Heart left ventricle (tissue), 16 donors: ENCODE results near the gene BLOC1S2. TPM values are rescaled to one million over a fixed set of nuclear protein-coding genes. Genes with fewer than 3 reads are reported as not detected.

Source experiments
- ATAC-seq, 4 donors: fragments of 200-7000 bp; cut with Tn5 transposase; one replicate each; pipeline ENCODE4 v1.9.1; 2020 to 2022; ENCODE audit warnings: moderate library complexity in 4 of 4, mild to moderate bottlenecking in 3 of 4, moderate number of reproducible peaks in 1 of 4
- DNase-seq, 5 donors: peaks; one replicate each; pipeline ENCODE4 v3.0.0-alpha.2; 2020
- H3K27ac ChIP-seq, 12 donors: fragments of 200-600 bp; sonication (generic) in 4 of 12; one replicate each; pipeline versions ENCODE4 v1.5.0 to v1.8.0; 2016 to 2022; ENCODE audit warnings: mild to moderate bottlenecking in 2 of 12
- H3K27me3 ChIP-seq, 9 donors: fragments of 200-600 bp; sonication (generic) in 2 of 9; one replicate each; pipeline versions ENCODE4 v1.5.1 to v1.8.0; 2016 to 2022; ENCODE audit warnings: mild to moderate bottlenecking in 3 of 9
- H3K36me3 ChIP-seq, 9 donors: fragments of 200-600 bp; sonication (generic) in 2 of 9; one replicate each; pipeline versions ENCODE4 v1.5.0 to v1.8.0; 2018 to 2022; ENCODE audit warnings: mild to moderate bottlenecking in 2 of 9
- H3K4me1 ChIP-seq, 12 donors: fragments of 200-600 bp; sonication (generic) in 4 of 12; one replicate each; pipeline versions ENCODE4 v1.5.0 to v1.8.0; 2016 to 2022; ENCODE audit warnings: mild to moderate bottlenecking in 3 of 12
- H3K4me3 ChIP-seq, 12 donors: fragments of 200-600 bp; sonication (generic) in 4 of 12; one replicate each; pipeline versions ENCODE4 v1.5.0 to v1.8.0; 2017 to 2022; ENCODE audit warnings: mild to moderate bottlenecking in 9 of 12, moderate library complexity in 4 of 12
- H3K9me3 ChIP-seq, 12 donors: fragments of 200-600 bp; sonication (generic) in 4 of 12; one replicate each; pipeline versions ENCODE4 v1.5.0 to v1.8.0; 2016 to 2022; ENCODE audit warnings: mild to moderate bottlenecking in 1 of 12
- POLR2A ChIP-seq, 2 donors: fragments of 450-650 bp; IDR thresholded peaks; one replicate each; pipeline ENCODE4 v1.6.1; 2017; ENCODE audit warnings: antibody characterized with exemption in 2 of 2, mild to moderate bottlenecking in 2 of 2, moderate library complexity in 2 of 2
- WGBS, 4 donors: extraction: QIAGEN DNeasy Blood & Tissue Kit in 2 of 4; methylation state at CpG; one replicate each; pipeline versions ENCODE4 v1.1.5 to v1.1.7; 2013 to 2018; 5-methylcytosine and 5-hydroxymethylcytosine counted together
- intact Hi-C, 10 donors: fragments of 100-400 bp; cut with DNase I; formaldehyde crosslinking; loops; one replicate each; pipeline versions ENCODE4 v1.11.1 to v1.14.2; 2022
- polyA plus RNA-seq, 2 donors: library from polyadenylated mRNA; stranded (reverse); fragments of 200-250 nt; gene quantifications; one replicate each; pipeline ENCODE4 v1.2.3, GENCODE V29; 2013
- total RNA-seq, 9 donors: library from RNA; depleted of rRNA in 2 of 9; stranded (reverse); fragments of >200 nt in 2 of 9; fragmentation: NEBNext Ultra II Directional in 3 of 9; extraction: Animal tissue kit (Norgen Biotek cat#: 25700) in 3 of 9; gene quantifications; one replicate each; pipeline versions ENCODE4 v1.1.0 to v1.2.4, GENCODE V29; 2016 to 2023
- TF ChIP-seq, protein P1 (sequence below), 12 donors: fragments of 200-600 bp; sonication (generic) in 4 of 12; IDR thresholded peaks; one replicate each; pipeline versions ENCODE4 v1.5.0 to v1.8.0; 2018 to 2022; ENCODE audit warnings: antibody characterized with exemption in 12 of 12, mild to moderate bottlenecking in 5 of 12
- donor health status: ischemic (EF 13 %, LVEDD 7.1; RV severe dilation, severe dysfunction).
- donor health status: healthy with polysubstance abuse.
- donor health status: DM: no; HTN: yes; CAD: no.
- donor health status: DM: no; HTN: no; CAD: no.
- donor health status: ischemic (EF 25% LVEDD 6.9; RV normal size, moderate dysfunction).
- donor health status: ischemic (EF 25% LVEDD 5.7; RV mildly dilated, moderate dysfunction).
- donor health status: healthy.
- donor health status: DM: yes; HTN: yes; CAD: no.
- donor health status: ischemic (EF 35%, LVEDD 5.7; RV mildly dilated, moderate dysfunction).
- donor health status: nonischemic (EF 11% LVEDD 7.7; RV severe dilation, severe dysfunction).
- donor health status: DM: yes; HTN: yes; CAD: no.
- donor health status: PGD.
- donor health status: ischemic (EF 29% LVEDD 5.4; RV normal size, mild dysfunction).
- donor health status: nonischemic (EF 23%, LVEDD 6.1; RV moderate dilation, normal function).

BLOC1S2 gene
- total and polyA plus RNA-seq, 11 donors, result 14.6 to 43.8 (median 21.3) TPM

DNA sequence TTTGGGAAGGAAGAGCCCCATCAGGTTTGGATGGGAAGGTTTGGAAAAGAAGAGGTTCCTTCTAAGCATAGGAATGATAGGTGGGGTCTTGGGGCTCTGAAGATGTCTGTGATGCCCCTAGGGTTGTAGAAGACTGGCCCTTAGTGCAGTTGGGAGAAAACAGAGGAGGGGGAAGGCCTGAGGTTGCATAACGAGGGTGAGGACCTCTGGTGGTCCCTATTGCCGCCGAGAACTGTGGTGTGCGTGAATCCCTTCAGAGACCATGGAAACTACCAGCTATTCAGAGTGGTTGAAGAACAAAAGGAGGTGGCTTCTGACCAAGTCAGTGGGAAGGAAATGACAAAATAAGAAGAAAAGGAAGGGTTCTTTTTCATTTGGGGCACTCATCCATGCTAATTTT, 46.6 kb upstream of the BLOC1S2 start:
- WGBS, 4 donors, result 43 to 59% (median 46%) methylated on average over 4 of the region's 4 CpGs
- peaks cover 0 to 52% (median 15%) of the 10 kb centered on the region in 9 donors for H3K27me3 ChIP-seq

GRCh38 chr10:100330079-100330478, 43.6 kb upstream of the BLOC1S2 start, which contains the start of gene PKD2L1:
PKD2L1 (minus strand) TSS chr10:100330228; CDS start chr10:100330103, 125 bp downstream.
- H3K4me3 ChIP-seq, result no peak within 1 kb of the TSS
- no peak for ATAC-seq
- TF ChIP-seq POLR2A (IDR thresholded peaks at IDR 0.05), result no peak
- TF ChIP-seq, protein P1, sequence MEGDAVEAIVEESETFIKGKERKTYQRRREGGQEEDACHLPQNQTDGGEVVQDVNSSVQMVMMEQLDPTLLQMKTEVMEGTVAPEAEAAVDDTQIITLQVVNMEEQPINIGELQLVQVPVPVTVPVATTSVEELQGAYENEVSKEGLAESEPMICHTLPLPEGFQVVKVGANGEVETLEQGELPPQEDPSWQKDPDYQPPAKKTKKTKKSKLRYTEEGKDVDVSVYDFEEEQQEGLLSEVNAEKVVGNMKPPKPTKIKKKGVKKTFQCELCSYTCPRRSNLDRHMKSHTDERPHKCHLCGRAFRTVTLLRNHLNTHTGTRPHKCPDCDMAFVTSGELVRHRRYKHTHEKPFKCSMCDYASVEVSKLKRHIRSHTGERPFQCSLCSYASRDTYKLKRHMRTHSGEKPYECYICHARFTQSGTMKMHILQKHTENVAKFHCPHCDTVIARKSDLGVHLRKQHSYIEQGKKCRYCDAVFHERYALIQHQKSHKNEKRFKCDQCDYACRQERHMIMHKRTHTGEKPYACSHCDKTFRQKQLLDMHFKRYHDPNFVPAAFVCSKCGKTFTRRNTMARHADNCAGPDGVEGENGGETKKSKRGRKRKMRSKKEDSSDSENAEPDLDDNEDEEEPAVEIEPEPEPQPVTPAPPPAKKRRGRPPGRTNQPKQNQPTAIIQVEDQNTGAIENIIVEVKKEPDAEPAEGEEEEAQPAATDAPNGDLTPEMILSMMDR (IDR thresholded peaks at IDR 0.05), result no peak
- H3K4me1 ChIP-seq, result peaks cover 0 to 12% (median 4%) of the 10 kb centered on the region in 12 donors
- intact Hi-C loops, result loop anchor here in 3 of 10 donors (10.0 kb wide), 3 partner anchors 175 to 545 kb away; partner anchors contain the start of gene SEC31B (in 1 of the 3)
- DNase-seq, result no peak
- H3K36me3 ChIP-seq, result no peaks in the 10 kb centered on the region
- no peak within 1 kb of the TSS for H3K27ac ChIP-seq
- peaks cover 0 to 55% (median 13%) of the 10 kb centered on the region in 9 donors for H3K27me3 ChIP-seq
- no peaks in the 10 kb centered on the region for H3K9me3 ChIP-seq
- WGBS, 4 donors, result 43 to 48% (median 45%) methylated on average over 4 to 5 of the region's 5 CpGs

More for the DNA sequence above, 46.6 kb upstream of the BLOC1S2 start:
- no peak for TF ChIP-seq POLR2A (IDR thresholded peaks at IDR 0.05)
- TF ChIP-seq, protein P1 (IDR thresholded peaks at IDR 0.05), result no peak
- H3K4me1 ChIP-seq, result no peaks in the 10 kb centered on the region
- no peaks in the 10 kb centered on the region for H3K36me3 ChIP-seq
- no peak overlapping the region for H3K27ac ChIP-seq
- ATAC-seq (no peak), DNase-seq (no peak)
- no peak overlapping the region for H3K4me3 ChIP-seq
- intact Hi-C loops, result loop anchor here in 3 of 10 donors (10.0 kb wide), 3 partner anchors 172 to 542 kb away; partner anchors contain the start of gene SEC31B (in 1 of the 3)
- H3K9me3 ChIP-seq, result no peaks in the 10 kb centered on the region

- no peak overlapping the region for H3K4me3 ChIP-seq
- H3K36me3 ChIP-seq, result no peaks in the 10 kb centered on the region
- intact Hi-C loops, result no loop called here
- no peak overlapping the region for H3K27ac ChIP-seq
- H3K4me1 ChIP-seq, result peaks cover 0 to 12% (median 4%) of the 10 kb centered on the region in 12 donors
- TF ChIP-seq, protein P1 (IDR thresholded peaks at IDR 0.05), result no peak
- no peak for TF ChIP-seq POLR2A (IDR thresholded peaks at IDR 0.05)
- ATAC-seq, result no peak
- peaks cover 0 to 53% (median 9%) of the 10 kb centered on the region in 9 donors for H3K27me3 ChIP-seq
- WGBS, 4 donors, result 58 to 69% (median 63%) methylated on average over 5 of the region's 5 CpGs
- no peaks in the 10 kb centered on the region for H3K9me3 ChIP-seq
- no peak for DNase-seq
Measured at GRCh38 chr10:100328198-100328597, 41.7 kb upstream of the BLOC1S2 start.

DNA sequence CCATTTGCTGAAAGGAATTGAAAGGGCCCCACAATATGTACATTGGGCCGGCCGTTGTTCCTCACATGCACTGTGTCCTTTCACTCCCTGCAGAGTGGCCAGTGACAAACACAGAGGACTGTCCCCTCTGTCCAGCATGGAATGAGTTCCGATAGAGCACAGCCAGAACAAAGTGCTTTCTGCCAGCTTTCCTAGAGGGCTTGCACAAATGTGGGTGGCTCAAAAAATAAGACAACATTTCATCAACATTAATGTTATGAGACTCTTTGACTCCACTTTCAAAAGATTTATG, 41.2 kb upstream of the BLOC1S2 start:
- H3K4me1 ChIP-seq, result peaks cover 0 to 12% (median 4%) of the 10 kb centered on the region in 12 donors
- no peak for ATAC-seq
- no peak overlapping the region for H3K4me3 ChIP-seq
- no peak overlapping the region for H3K27ac ChIP-seq
- peaks cover 0 to 57% (median 7%) of the 10 kb centered on the region in 9 donors for H3K27me3 ChIP-seq
- intact Hi-C loops, result no loop called here
- TF ChIP-seq, protein P1 (IDR thresholded peaks at IDR 0.05), result no peak
- no peak for TF ChIP-seq POLR2A (IDR thresholded peaks at IDR 0.05)
- no peaks in the 10 kb centered on the region for H3K9me3 ChIP-seq
- 54 to 82% (median 68%) methylated on average over 3 of the region's 3 CpGs for WGBS, 4 donors
- no peaks in the 10 kb centered on the region for H3K36me3 ChIP-seq
- DNase-seq, result no peak
